Breast epithelium (tissue), 4 donors: ENCODE results near the gene PAPSS1. TPM values are rescaled to one million over a fixed set of nuclear protein-coding genes. Genes with fewer than 3 reads are reported as not detected.

Source experiments
- DNase-seq, 2 donors: peaks; one replicate each; pipeline ENCODE4 v3.0.0-alpha.2; 2019; ENCODE audit warnings: low spot score in 2 of 2
- H3K27ac ChIP-seq, 2 donors: fragments of 200-600 bp; sonication (generic) in 1 of 2; one replicate each; pipeline ENCODE4 v1.5.1; 2016 to 2019; ENCODE audit warnings: mild to moderate bottlenecking in 1 of 2
- H3K27me3 ChIP-seq, 2 donors: fragments of 200-600 bp; sonication (generic) in 1 of 2; one replicate each; pipeline versions ENCODE4 v1.5.1 to v1.6.0; 2017 to 2019; ENCODE audit warnings: control low read depth in 1 of 2, mild to moderate bottlenecking in 1 of 2
- H3K36me3 ChIP-seq: fragments of 200-600 bp; one replicate; pipeline ENCODE4 v1.5.1; 2019
- H3K4me1 ChIP-seq, 2 donors: fragments of 200-600 bp; sonication (generic); one replicate each; pipeline ENCODE4 v1.5.1; 2016 to 2019; ENCODE audit warnings: control low read depth in 1 of 2
- H3K4me3 ChIP-seq, 3 donors: fragments of 200-600 bp; sonication (generic); 1 replicate in 2 of 3; 2 replicates in 1 of 3; pipeline ENCODE4 v1.5.1; 2016 to 2019; ENCODE audit warnings: mild to moderate bottlenecking in 3 of 3, moderate library complexity in 2 of 3
- H3K9me3 ChIP-seq, 2 donors: fragments of 200-600 bp; sonication (generic) in 1 of 2; one replicate each; pipeline ENCODE4 v1.5.1; 2016 to 2019; ENCODE audit warnings: control low read depth in 1 of 2
- CTCF ChIP-seq, 3 donors: fragments of 450-650 bp; IDR thresholded peaks; one replicate each; pipeline ENCODE4 v1.5.1; 2016 to 2017; ENCODE audit warnings: antibody characterized with exemption in 3 of 3, mild to moderate bottlenecking in 3 of 3, moderate library complexity in 3 of 3
- POLR2A ChIP-seq: fragments of 450-650 bp; IDR thresholded peaks from one replicate; pipeline ENCODE4 v1.6.1; 2016; ENCODE audit warnings: antibody characterized with exemption, mild to moderate bottlenecking, moderate library complexity
- POLR2AphosphoS5 ChIP-seq, 3 donors: sonication (generic); formaldehyde crosslinking; IDR thresholded peaks; one replicate each; pipeline ENCODE4 v1.6.1; 2017; ENCODE audit warnings: antibody characterized with exemption in 3 of 3
- intact Hi-C: fragments of 100-400 bp; cut with DNase I; formaldehyde crosslinking; loops from one replicate; pipeline ENCODE4 v1.15.1; 2023; ENCODE audit warnings: low total_unique reads
- total RNA-seq, 3 donors: library from RNA; depleted of rRNA; stranded (reverse); fragments of >200 nt; gene quantifications; one replicate each; pipeline ENCODE4 v1.1.0, GENCODE V29; 2016

Gene PAPSS1
- total RNA-seq, 3 donors from 2014 or later, result 40.6 to 65.7 (median 44.2) TPM

GRCh38 chr4:107564326-107564725, 155.7 kb downstream of the PAPSS1 start:
- no peak overlapping the region for H3K4me3 ChIP-seq
- no peak overlapping the region for H3K27ac ChIP-seq
- TF ChIP-seq CTCF (IDR thresholded peaks at IDR 0.05) (no peak), POLR2AphosphoS5 (IDR thresholded peaks at IDR 0.05) (no peak), POLR2A (no peak)
- no peaks in the 10 kb centered on the region for H3K36me3 ChIP-seq
- intact Hi-C loops, result no loop called here
- H3K9me3 ChIP-seq, result peaks cover 4 to 10% of the 10 kb centered on the region in 2 donors
- H3K4me1 ChIP-seq, result no peaks in the 10 kb centered on the region
- no peaks in the 10 kb centered on the region for H3K27me3 ChIP-seq
- DNase-seq, result no peak

Other genes with a start within 250 kb of the PAPSS1 start
- 10 to 100 TPM; 47.2 to 76.7 (median 56.3) TPM for gene SGMS2, start 104.7 kb upstream of the PAPSS1 start, total RNA-seq
- 10 to 100 TPM; 10.2 to 19.5 (median 12.6) TPM for gene CYP2U1, start 211.3 kb upstream of the PAPSS1 start, total RNA-seq